GM23338 (cell line): ENCODE data around the gene GNAO1. TPM values are rescaled to one million over a fixed set of nuclear protein-coding genes. Genes with fewer than 3 reads are reported as not detected.

Source experiments
- ATAC-seq: fragments of 200-7000 bp; cut with Tn5 transposase; 3 replicates; pipeline ENCODE4 v1.9.1; 2020
- DNase-seq: peaks from one replicate; pipeline ENCODE4 v3.0.0-alpha.2; 2015; ENCODE audit warnings: low spot score
- H2AFZ ChIP-seq: fragments of 200-600 bp; sonication (generic); 2 replicates; pipeline ENCODE4 v1.8.0; 2016; ENCODE audit warnings: antibody characterized with exemption, mild to moderate bottlenecking, moderate library complexity
- H3F3A ChIP-seq: fragments of 200-600 bp; sonication (generic); replicated peaks from 2 replicates; pipeline ENCODE4 v1.8.0; 2017; ENCODE audit warnings: antibody characterized with exemption, mixed run types, low read depth
- H3K27ac ChIP-seq: fragments of 200-600 bp; sonication (generic); 2 replicates; pipeline ENCODE4 v1.6.1; 2016; ENCODE audit warnings: low read depth
- H3K27me3 ChIP-seq: fragments of 200-600 bp; sonication (generic); 2 replicates; pipeline ENCODE4 v1.8.0; 2016; ENCODE audit warnings: mild to moderate bottlenecking, mixed run types, moderate library complexity; ENCODE audit not compliant: insufficient read depth
- H3K36me3 ChIP-seq: fragments of 200-600 bp; sonication (generic); 2 replicates; pipeline ENCODE4 v1.8.0; 2016; ENCODE audit warnings: mild to moderate bottlenecking; ENCODE audit not compliant: insufficient read depth
- H3K4me1 ChIP-seq: fragments of 200-600 bp; sonication (generic); 2 replicates; pipeline ENCODE4 v1.8.0; 2016; ENCODE audit warnings: mild to moderate bottlenecking, moderate library complexity; ENCODE audit not compliant: insufficient read depth
- H3K4me2 ChIP-seq: fragments of 200-600 bp; sonication (generic); 2 replicates; pipeline ENCODE4 v1.7.1; 2017; ENCODE audit warnings: mixed run types
- H3K4me3 ChIP-seq: fragments of 200-600 bp; sonication (generic); 2 replicates; pipeline ENCODE4 v1.6.1; 2016; ENCODE audit warnings: mixed run types
- H3K79me2 ChIP-seq: fragments of 200-600 bp; sonication (generic); replicated peaks from 2 replicates; pipeline ENCODE4 v1.8.0; 2017; ENCODE audit warnings: mild to moderate bottlenecking; ENCODE audit not compliant: insufficient read depth
- H3K9me2 ChIP-seq: fragments of 200-600 bp; sonication (generic); 2 replicates; pipeline ENCODE4 v1.8.0; 2017; ENCODE audit not compliant: insufficient read depth
- H4K20me1 ChIP-seq: fragments of 200-600 bp; sonication (generic); replicated peaks from 2 replicates; pipeline ENCODE4 v1.8.0; 2017; ENCODE audit warnings: mild to moderate bottlenecking; ENCODE audit not compliant: insufficient read depth
- H3K27ac Mint-ChIP-seq: 2 replicates; pipeline ENCODE4 v1.8.0; 2020; ENCODE audit warnings: inconsistent platforms, mild to moderate bottlenecking, moderate library complexity, mixed read lengths
- H3K27me3 Mint-ChIP-seq: 3 replicates; pipeline ENCODE4 v1.8.0; 2022; ENCODE audit warnings: low read depth, mild to moderate bottlenecking, moderate library complexity, mixed read lengths, inconsistent platforms; ENCODE audit not compliant: insufficient read depth, poor library complexity
- H3K36me3 Mint-ChIP-seq: 3 replicates; pipeline ENCODE4 v1.8.0; 2021; ENCODE audit warnings: low read depth, mild to moderate bottlenecking, inconsistent platforms, moderate library complexity, mixed read lengths
- H3K4me1 Mint-ChIP-seq: 3 replicates; pipeline ENCODE4 v1.8.0; 2020; ENCODE audit warnings: mild to moderate bottlenecking, inconsistent platforms, mixed read lengths
- H3K4me3 Mint-ChIP-seq: 3 replicates; pipeline ENCODE4 v1.8.0; 2021; ENCODE audit warnings: moderate library complexity, mild to moderate bottlenecking, inconsistent platforms, mixed read lengths
- H3K9me3 Mint-ChIP-seq: 3 replicates; pipeline ENCODE4 v1.8.0; 2020; ENCODE audit warnings: moderate library complexity, mild to moderate bottlenecking, inconsistent platforms, mixed read lengths
- CREB1 ChIP-seq: fragments of 250-450 bp; sonication (Bioruptor Pico); IDR thresholded peaks from 2 replicates; pipeline ENCODE4 v1.5.0; 2020; ENCODE audit warnings: low read depth, mild to moderate bottlenecking, moderate library complexity
- NANOG ChIP-seq: IDR thresholded peaks from 2 replicates; pipeline ENCODE4 v1.6.1; 2016; ENCODE audit warnings: antibody characterized with exemption, borderline replicate concordance
- REST ChIP-seq: IDR thresholded peaks from one replicate; pipeline ENCODE4 v1.6.1; 2018; ENCODE audit warnings: antibody characterized with exemption; ENCODE audit not compliant: unreplicated experiment
- STAT1 ChIP-seq: IDR thresholded peaks from one replicate; pipeline ENCODE4 v1.6.1; 2016; ENCODE audit warnings: antibody characterized with exemption; ENCODE audit not compliant: unreplicated experiment
- ZNF114 ChIP-seq: fragments of 250-450 bp; sonication (Bioruptor Pico); IDR thresholded peaks from 2 replicates; pipeline ENCODE4 v1.5.0; 2020; ENCODE audit warnings: mild to moderate bottlenecking, moderate library complexity
- ZNF331 ChIP-seq: fragments of 250-450 bp; sonication (Bioruptor Pico); IDR thresholded peaks from 2 replicates; pipeline ENCODE4 v1.5.0; 2020; ENCODE audit warnings: low read depth, mild to moderate bottlenecking, moderate library complexity
- polyA plus RNA-seq: library from polyadenylated mRNA; unstranded; fragments of >200 nt; fragmentation: Nextera tagmentation; extraction: Ambion mirVana; gene quantifications from 2 replicates; pipeline ENCODE4 v1.2.1, GENCODE V29; 2016
- total RNA-seq: library from RNA; depleted of rRNA; stranded (reverse); fragments of >200 nt; shearing (Covaris generic); gene quantifications from 2 replicates; pipeline ENCODE4 v1.2.3, GENCODE V29; 2014
- TF ChIP-seq, protein P1 (sequence below): IDR thresholded peaks from 2 replicates; pipeline ENCODE4 v1.6.1; 2016; ENCODE audit warnings: antibody characterized with exemption
- TF ChIP-seq, protein P2 (sequence below): fragments of 250-450 bp; sonication (Bioruptor Pico); IDR thresholded peaks from 2 replicates; pipeline ENCODE4 v1.5.0; 2020; ENCODE audit warnings: mild to moderate bottlenecking, moderate library complexity

The GNAO1 gene
- total and polyA plus RNA-seq, 2 experiments from 2014 or later = 6.5 to 24.8 TPM

DNA sequence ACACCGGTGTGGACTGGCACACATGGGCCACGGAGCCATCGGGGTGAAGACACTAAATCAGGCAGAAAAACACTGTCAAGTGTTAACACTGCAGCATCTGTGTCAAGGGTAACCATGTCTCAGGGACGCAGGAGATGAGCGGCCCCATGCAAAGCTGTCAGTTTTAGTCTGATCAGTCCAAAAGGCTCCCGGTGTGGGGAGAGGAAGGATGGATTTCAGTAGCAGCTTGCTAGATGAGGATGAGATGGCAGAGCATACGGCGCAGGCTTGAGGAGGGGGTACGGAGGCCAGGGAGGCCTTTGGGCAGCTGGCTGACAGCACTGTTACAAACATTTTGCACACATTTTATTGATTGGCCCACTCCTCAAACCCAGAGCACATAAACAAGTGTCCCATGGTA lies 98.1 kb downstream of the GNAO1 start:
- no peak for TF ChIP-seq STAT1
- no peak for TF ChIP-seq NANOG
- no peak for TF ChIP-seq REST
- H3F3A ChIP-seq = no peaks in the 10 kb centered on the region
- Mint-ChIP-seq H3K4me3 (no peak overlapping the region), H3K27ac (no peak overlapping the region), H3K9me3 (no peaks in the 10 kb centered on the region), H3K4me1 (peaks cover 58% of the 10 kb centered on the region), H3K27me3 (peaks cover 15% of the 10 kb centered on the region), H3K36me3 (no peaks in the 10 kb centered on the region; the same call in 2 of the 3 replicates)
- DNase-seq (no peak), ATAC-seq (no peak)
- H3K79me2 ChIP-seq = no peaks in the 10 kb centered on the region
- no peaks in the 10 kb centered on the region for H3K27me3 ChIP-seq
- H3K9me2 ChIP-seq = no peaks in the 10 kb centered on the region
- no peak overlapping the region for H3K4me2 ChIP-seq
- H3K27ac ChIP-seq = no peak overlapping the region
- H3K4me3 ChIP-seq = no peak overlapping the region
- no peak overlapping the region for H2AFZ ChIP-seq
- H4K20me1 ChIP-seq = no peaks in the 10 kb centered on the region
- H3K4me1 ChIP-seq = peaks cover 17% of the 10 kb centered on the region
- no peaks in the 10 kb centered on the region for H3K36me3 ChIP-seq

DNA sequence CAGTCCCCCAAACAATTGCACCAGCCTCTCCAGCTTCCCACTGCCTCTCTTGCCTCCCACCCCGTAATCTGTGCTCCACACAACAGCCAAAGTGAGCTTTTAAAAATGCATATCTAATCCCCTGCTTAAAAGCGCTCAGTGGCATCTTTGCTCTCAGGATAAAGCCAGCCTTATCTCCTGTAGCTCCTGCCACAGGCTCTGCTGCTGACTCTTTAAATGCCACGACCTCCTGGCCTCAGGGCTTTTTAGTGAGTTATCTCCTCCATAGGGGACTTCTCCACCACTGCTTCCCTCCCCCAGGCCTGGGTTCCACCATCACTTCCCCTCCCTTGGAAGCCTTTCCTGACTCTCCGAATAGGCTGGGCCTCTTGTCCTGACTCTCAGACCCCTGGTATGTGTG lies 98.6 kb downstream of the GNAO1 start:
- no peaks in the 10 kb centered on the region for H3F3A ChIP-seq
- H3K4me3 ChIP-seq = no peak overlapping the region
- ATAC-seq (no peak), DNase-seq (no peak)
- no peak overlapping the region for H3K4me2 ChIP-seq
- H3K27ac ChIP-seq = no peak overlapping the region
- H3K4me1 Mint-ChIP-seq = peaks cover 54% of the 10 kb centered on the region
- H3K4me1 ChIP-seq = peaks cover 17% of the 10 kb centered on the region
- H3K9me3 Mint-ChIP-seq = no peaks in the 10 kb centered on the region
- no peaks in the 10 kb centered on the region for H3K9me2 ChIP-seq
- peaks cover 15% of the 10 kb centered on the region for H3K27me3 Mint-ChIP-seq
- no peaks in the 10 kb centered on the region; the same call in 2 of the 3 replicates for H3K36me3 Mint-ChIP-seq
- H3K79me2 ChIP-seq = no peaks in the 10 kb centered on the region
- no peak overlapping the region for H3K4me3 Mint-ChIP-seq
- H3K27me3 ChIP-seq = 0 out of 2 replicates have a peak, but pooled peaks cover 2% of the 10 kb centered on the region
- H4K20me1 ChIP-seq = peaks cover 2% of the 10 kb centered on the region; the same call in 1 of the 2 replicates
- H3K27ac Mint-ChIP-seq = no peak overlapping the region
- no peak overlapping the region for H2AFZ ChIP-seq
- H3K36me3 ChIP-seq = no peaks in the 10 kb centered on the region
- TF ChIP-seq STAT1 = no peak
- TF ChIP-seq, protein P1, sequence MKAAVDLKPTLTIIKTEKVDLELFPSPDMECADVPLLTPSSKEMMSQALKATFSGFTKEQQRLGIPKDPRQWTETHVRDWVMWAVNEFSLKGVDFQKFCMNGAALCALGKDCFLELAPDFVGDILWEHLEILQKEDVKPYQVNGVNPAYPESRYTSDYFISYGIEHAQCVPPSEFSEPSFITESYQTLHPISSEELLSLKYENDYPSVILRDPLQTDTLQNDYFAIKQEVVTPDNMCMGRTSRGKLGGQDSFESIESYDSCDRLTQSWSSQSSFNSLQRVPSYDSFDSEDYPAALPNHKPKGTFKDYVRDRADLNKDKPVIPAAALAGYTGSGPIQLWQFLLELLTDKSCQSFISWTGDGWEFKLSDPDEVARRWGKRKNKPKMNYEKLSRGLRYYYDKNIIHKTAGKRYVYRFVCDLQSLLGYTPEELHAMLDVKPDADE = no peak
- TF ChIP-seq CREB1 (CRISPR knock-in tag) = no peak
- no peak for TF ChIP-seq NANOG
- TF ChIP-seq, protein P2, sequence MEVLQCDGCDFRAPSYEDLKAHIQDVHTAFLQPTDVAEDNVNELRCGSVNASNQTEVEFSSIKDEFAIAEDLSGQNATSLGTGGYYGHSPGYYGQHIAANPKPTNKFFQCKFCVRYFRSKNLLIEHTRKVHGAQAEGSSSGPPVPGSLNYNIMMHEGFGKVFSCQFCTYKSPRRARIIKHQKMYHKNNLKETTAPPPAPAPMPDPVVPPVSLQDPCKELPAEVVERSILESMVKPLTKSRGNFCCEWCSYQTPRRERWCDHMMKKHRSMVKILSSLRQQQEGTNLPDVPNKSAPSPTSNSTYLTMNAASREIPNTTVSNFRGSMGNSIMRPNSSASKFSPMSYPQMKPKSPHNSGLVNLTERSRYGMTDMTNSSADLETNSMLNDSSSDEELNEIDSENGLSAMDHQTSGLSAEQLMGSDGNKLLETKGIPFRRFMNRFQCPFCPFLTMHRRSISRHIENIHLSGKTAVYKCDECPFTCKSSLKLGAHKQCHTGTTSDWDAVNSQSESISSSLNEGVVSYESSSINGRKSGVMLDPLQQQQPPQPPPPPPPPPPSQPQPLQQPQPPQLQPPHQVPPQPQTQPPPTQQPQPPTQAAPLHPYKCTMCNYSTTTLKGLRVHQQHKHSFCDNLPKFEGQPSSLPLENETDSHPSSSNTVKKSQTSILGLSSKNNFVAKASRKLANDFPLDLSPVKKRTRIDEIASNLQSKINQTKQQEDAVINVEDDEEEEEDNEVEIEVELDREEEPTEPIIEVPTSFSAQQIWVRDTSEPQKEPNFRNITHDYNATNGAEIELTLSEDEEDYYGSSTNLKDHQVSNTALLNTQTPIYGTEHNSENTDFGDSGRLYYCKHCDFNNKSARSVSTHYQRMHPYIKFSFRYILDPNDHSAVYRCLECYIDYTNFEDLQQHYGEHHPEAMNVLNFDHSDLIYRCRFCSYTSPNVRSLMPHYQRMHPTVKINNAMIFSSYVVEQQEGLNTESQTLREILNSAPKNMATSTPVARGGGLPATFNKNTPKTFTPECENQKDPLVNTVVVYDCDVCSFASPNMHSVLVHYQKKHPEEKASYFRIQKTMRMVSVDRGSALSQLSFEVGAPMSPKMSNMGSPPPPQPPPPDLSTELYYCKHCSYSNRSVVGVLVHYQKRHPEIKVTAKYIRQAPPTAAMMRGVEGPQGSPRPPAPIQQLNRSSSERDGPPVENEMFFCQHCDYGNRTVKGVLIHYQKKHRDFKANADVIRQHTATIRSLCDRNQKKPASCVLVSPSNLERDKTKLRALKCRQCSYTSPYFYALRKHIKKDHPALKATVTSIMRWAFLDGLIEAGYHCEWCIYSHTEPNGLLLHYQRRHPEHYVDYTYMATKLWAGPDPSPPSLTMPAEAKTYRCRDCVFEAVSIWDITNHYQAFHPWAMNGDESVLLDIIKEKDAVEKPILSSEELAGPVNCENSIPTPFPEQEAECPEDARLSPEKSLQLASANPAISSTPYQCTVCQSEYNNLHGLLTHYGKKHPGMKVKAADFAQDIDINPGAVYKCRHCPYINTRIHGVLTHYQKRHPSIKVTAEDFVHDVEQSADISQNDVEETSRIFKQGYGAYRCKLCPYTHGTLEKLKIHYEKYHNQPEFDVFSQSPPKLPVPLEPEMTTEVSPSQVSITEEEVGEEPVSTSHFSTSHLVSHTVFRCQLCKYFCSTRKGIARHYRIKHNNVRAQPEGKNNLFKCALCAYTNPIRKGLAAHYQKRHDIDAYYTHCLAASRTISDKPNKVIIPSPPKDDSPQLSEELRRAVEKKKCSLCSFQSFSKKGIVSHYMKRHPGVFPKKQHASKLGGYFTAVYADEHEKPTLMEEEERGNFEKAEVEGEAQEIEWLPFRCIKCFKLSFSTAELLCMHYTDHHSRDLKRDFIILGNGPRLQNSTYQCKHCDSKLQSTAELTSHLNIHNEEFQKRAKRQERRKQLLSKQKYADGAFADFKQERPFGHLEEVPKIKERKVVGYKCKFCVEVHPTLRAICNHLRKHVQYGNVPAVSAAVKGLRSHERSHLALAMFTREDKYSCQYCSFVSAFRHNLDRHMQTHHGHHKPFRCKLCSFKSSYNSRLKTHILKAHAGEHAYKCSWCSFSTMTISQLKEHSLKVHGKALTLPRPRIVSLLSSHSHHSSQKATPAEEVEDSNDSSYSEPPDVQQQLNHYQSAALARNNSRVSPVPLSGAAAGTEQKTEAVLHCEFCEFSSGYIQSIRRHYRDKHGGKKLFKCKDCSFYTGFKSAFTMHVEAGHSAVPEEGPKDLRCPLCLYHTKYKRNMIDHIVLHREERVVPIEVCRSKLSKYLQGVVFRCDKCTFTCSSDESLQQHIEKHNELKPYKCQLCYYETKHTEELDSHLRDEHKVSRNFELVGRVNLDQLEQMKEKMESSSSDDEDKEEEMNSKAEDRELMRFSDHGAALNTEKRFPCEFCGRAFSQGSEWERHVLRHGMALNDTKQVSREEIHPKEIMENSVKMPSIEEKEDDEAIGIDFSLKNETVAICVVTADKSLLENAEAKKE (CRISPR knock-in tag) = no peak
- no peak for TF ChIP-seq ZNF114 (CRISPR knock-in tag)
- TF ChIP-seq ZNF331 = no peak
